Tibial nerve (tissue), 4 donors: ENCODE results near the gene RNF145.

Source experiments
- EP300 ChIP-seq, 2 donors: sonication (generic); formaldehyde crosslinking; IDR thresholded peaks; one replicate each; pipeline ENCODE4 v1.6.1; 2017; ENCODE audit warnings: antibody characterized with exemption in 2 of 2, mild to moderate bottlenecking in 1 of 2
- POLR2A ChIP-seq, 2 donors: fragments of 450-650 bp; IDR thresholded peaks; one replicate each; pipeline ENCODE4 v1.6.1; 2017; ENCODE audit warnings: antibody characterized with exemption in 2 of 2, mild to moderate bottlenecking in 2 of 2, moderate library complexity in 2 of 2
- TF ChIP-seq, protein P1 (sequence below), 5 experiments: fragments of 200-600 bp in 3 of 5; fragments of 450-650 bp in 2 of 5; sonication (generic) in 3 of 5; IDR thresholded peaks; one replicate each; pipeline ENCODE4 v1.5.1; 2016 to 2019; ENCODE audit warnings: antibody characterized with exemption in 5 of 5, mild to moderate bottlenecking in 3 of 5, moderate library complexity in 2 of 5

DNA sequence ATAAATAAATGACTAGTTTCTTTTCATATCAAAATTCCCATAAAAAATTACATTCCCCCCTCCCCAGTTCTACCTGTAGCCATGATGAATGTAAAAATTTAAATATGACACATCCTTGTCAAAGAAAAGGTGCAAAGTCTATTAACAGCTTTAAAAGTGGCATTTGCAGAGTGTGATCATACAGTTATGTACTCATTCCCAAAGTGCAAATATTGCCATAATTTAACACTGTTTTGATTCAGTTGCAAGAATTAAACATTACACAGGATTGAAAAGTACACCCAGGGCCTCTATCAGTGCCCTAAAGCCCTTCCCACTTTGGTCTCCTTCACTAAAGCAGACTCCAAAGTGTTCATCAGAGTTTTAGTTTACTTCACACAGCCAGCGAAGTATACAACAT, 51.8 kb downstream of the RNF145 start:
- TF ChIP-seq, protein P1, sequence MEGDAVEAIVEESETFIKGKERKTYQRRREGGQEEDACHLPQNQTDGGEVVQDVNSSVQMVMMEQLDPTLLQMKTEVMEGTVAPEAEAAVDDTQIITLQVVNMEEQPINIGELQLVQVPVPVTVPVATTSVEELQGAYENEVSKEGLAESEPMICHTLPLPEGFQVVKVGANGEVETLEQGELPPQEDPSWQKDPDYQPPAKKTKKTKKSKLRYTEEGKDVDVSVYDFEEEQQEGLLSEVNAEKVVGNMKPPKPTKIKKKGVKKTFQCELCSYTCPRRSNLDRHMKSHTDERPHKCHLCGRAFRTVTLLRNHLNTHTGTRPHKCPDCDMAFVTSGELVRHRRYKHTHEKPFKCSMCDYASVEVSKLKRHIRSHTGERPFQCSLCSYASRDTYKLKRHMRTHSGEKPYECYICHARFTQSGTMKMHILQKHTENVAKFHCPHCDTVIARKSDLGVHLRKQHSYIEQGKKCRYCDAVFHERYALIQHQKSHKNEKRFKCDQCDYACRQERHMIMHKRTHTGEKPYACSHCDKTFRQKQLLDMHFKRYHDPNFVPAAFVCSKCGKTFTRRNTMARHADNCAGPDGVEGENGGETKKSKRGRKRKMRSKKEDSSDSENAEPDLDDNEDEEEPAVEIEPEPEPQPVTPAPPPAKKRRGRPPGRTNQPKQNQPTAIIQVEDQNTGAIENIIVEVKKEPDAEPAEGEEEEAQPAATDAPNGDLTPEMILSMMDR (IDR thresholded peaks at IDR 0.05), result no peak
- TF ChIP-seq EP300 (IDR thresholded peaks at IDR 0.05) (no peak), POLR2A (IDR thresholded peaks at IDR 0.05) (no peak)
